Subcutaneous adipose tissue (tissue), 4 donors: ENCODE results near the gene ITPRIPL2. TPM values are rescaled to one million over a fixed set of nuclear protein-coding genes. Genes with fewer than 3 reads are reported as not detected.

Experiments used
- total RNA-seq, 4 donors: library from RNA; depleted of rRNA; stranded (reverse); fragments of >200 nt; gene quantifications; one replicate each; pipeline ENCODE4 v1.1.0, GENCODE V29; 2016
- TF ChIP-seq, protein P1 (sequence below): fragments of 450-650 bp; IDR thresholded peaks from one replicate; pipeline ENCODE4 v1.5.1; 2016; ENCODE audit warnings: low read depth, mild to moderate bottlenecking, control low read depth, antibody characterized with exemption, moderate library complexity

The ITPRIPL2 gene
- total RNA-seq = 10 to 100 TPM; 45.0 to 72.0 (median 56.7) TPM

DNA sequence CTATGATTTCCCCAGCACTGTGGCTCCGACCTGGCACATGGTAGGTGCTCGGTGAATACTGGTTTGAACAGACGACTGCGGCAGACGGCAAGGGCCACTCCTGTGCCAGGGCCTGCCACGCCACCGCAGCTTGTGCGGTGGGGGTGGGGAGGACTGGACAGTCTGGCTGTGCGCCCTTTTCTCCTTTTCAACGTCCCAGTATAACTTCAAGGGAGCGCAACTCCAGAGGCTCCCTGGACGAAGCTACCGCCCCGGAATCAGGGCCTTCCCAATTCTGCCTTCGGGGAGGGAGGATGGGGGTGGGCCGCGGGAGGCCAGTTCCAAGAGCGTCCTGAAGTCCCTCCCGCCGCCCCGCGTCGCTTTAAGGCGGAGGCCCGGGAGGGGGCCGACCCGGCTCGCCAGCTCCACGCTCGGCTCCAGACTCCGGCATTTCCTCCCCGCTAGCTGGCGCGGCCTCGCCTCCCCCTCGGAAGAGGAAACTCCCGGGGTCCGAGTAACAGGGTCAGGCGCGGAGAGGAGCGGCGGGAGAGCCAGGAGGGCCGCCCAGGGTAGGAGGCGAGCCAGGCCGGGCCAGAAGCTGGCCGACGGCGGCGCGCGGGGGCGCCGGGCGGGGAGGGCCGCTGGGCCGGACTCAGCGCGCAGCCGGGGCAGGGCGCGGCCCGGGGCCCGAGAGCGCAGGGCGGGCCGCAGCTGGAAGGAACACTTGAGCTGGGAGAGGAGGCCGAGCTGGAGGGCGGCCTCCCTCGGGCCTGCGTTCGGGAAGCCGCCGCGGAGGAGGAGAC, at the start of gene ITPRIPL2:
ITPRIPL2 (plus strand) TSS at position 388 of the 782 bp plus-strand sequence. CDS start 498 bp downstream, outside the sequence.
- TF ChIP-seq, protein P1, sequence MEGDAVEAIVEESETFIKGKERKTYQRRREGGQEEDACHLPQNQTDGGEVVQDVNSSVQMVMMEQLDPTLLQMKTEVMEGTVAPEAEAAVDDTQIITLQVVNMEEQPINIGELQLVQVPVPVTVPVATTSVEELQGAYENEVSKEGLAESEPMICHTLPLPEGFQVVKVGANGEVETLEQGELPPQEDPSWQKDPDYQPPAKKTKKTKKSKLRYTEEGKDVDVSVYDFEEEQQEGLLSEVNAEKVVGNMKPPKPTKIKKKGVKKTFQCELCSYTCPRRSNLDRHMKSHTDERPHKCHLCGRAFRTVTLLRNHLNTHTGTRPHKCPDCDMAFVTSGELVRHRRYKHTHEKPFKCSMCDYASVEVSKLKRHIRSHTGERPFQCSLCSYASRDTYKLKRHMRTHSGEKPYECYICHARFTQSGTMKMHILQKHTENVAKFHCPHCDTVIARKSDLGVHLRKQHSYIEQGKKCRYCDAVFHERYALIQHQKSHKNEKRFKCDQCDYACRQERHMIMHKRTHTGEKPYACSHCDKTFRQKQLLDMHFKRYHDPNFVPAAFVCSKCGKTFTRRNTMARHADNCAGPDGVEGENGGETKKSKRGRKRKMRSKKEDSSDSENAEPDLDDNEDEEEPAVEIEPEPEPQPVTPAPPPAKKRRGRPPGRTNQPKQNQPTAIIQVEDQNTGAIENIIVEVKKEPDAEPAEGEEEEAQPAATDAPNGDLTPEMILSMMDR = no peak

DNA sequence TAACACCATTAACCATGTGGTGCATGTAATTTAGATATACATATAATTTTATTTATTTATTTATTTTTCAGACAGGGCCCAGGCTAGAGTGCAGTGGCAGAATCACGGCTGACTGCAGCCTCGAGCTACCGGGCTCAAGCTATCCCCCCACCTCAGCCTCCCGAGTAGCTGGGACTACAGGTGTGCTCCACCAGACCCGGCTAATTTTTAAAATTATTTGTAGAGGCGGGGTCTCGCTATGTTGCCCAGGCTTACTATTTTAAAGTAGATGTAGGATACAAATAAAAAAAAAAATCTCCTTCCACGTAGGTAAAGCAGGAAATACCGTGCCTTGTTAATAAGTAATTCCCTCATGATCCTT, 46.8 kb upstream of the ITPRIPL2 start:
- TF ChIP-seq, protein P1 = no peak

DNA sequence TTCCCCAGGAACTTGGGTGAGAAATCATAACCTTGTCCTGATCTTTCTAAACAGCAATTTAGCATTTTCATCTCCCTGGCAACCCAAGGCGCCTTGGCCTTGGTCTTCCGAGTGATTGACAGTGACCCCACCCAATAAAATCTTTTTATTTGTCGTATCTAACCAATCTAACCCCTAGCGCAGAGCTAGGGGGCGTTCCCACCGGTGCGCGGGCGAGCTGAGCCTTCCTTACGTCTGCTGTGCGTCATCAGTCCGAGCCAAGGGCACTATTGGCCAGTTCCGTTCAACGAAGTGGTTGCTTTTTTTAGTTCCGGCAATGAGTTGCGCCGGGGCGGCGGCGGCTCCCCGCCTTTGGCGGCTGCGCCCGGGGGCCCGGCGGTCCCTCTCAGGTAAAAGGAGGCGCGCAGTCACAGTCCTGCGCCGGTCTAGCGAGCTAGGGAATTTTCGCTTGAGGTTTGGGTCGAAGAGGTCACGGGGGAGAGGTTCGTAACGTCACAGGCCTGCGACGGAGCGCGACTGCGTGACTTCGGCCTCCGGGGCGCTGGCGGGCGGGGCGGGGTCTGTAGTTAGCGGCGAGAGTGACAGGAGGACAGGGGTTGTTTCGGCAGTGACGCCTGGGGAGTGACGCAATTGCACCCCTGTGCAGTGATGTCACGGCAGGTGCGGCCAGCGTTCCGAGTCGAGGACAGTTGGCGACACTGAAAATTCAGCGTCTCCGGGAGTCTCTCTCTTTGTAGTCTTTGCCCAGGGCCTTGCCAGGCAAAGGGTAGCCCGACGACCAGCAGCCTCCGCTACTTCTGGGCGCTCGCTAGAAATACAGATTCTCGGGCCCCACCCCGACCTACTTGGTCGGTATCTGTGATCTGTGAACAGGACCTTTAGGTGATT, 46.2 kb upstream of the ITPRIPL2 start, which contains the start of gene COQ7:
COQ7 (plus strand) TSS at position 266 of the 888 bp plus-strand sequence; CDS start at position 317, 51 bp downstream.
- TF ChIP-seq, protein P1 = no peak

DNA sequence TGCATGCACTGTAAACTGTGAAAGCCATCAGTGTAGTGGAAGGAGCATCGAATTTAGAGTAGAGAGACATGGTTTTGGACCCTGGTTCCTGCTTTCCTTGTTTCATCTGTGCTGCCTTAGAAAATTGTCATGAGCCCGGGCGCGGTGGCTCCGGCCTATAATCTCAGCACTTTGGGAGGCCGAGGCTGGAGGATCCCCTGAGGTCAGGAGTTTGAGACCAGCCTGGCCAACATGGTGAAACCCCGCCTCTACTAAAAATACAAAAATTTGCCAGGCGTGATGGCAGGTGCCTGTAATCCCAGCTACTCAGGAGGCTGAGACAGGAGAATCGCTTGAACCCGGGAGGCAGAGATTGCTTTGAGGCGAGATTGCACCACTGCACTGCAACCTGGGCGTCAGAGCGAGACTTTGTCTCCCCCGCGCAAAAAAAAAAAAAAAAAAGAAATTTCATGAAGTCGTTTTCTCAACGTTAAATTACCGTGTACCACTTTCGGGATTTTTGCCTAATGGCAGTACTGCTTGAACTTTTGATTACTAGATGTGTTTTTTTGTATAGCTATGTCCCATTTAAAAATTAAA, 45.4 kb upstream of the ITPRIPL2 start:
- TF ChIP-seq, protein P1 = no peak

DNA sequence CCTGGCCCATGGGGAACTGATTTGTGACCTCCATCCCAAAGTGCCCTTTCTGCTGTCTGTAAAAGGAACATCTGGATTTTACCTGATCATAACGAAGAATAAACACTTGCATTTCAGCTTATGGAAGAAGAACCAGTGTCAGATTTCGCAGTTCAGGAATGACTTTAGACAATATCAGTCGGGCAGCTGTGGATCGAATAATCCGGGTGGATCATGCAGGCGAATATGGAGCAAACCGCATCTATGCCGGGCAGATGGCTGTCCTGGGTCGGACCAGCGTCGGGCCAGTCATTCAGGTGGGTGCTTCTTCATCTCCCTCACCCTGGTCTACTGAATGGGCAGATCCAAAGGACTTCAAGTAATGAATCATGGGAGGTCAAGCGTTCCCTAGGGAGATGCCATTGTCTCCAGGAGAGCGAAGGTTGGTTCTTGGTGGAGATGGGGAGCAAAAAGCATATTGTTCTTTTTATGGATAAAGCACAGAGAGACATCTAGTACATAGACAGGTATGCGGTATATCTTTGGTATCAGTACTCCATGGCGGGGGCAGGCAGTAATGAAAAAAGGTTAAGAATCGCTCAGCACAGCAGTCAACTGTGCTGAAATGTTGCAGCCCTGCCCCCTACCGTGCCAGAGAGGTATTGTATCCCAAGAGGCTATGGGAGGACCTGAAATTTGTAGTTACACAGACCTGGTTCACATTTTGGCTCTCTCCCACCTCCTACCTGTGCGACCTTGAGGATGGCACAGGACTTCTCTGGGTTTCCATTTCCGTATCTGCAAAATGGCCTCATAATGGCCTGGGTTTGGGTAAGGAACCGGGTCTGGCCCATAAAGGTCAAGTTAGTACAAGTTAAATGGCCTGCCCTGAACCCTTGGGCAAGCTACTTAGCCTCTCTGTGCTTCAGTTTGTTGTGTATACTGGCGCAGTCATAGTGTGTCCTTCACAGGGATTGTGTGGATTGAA, 41.7 kb upstream of the ITPRIPL2 start:
- TF ChIP-seq, protein P1 = no peak

DNA sequence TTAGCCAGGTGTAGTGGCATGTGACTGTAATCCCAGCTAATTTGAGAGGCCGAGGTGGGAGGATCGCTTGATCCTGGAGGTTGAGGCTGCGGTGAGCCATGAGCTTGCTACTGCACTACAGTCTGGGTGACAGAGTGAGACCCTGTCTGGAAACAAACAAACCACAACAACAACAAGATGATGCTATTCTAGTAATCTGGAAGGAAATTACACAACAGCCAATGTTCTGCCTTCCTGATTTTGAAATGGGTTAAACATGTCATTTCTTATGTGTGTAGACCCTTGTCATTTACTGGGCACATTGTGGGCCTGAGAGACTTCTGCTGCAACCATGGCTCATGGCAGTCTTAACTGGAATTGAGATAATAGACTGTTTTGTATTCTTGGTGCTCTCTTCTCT, 40.4 kb upstream of the ITPRIPL2 start:
- TF ChIP-seq, protein P1 = no peak
